DOHH2 (cell line): ENCODE data around the gene TTC19.

Source experiments
- H3F3A ChIP-seq: fragments of 200-600 bp; sonication (generic), shearing (Covaris generic); 2 replicates; pipeline ENCODE4 v1.6.0; 2016; ENCODE audit warnings: antibody characterized with exemption, mild to moderate bottlenecking; ENCODE audit not compliant: control insufficient read depth, insufficient read depth
- H3K27ac ChIP-seq: fragments of 200-600 bp; sonication (generic); 2 replicates; pipeline ENCODE4 v1.5.1; 2014; ENCODE audit warnings: low read depth, mild to moderate bottlenecking, low read length, moderate library complexity
- H3K27me3 ChIP-seq: fragments of 200-600 bp; sonication (generic); 2 replicates; pipeline ENCODE4 v1.6.1; 2014; ENCODE audit warnings: mild to moderate bottlenecking, low read length, mixed read lengths; ENCODE audit not compliant: control insufficient read depth
- H3K36me3 ChIP-seq: fragments of 200-600 bp; sonication (generic); 2 replicates; pipeline ENCODE4 v1.6.1; 2014; ENCODE audit warnings: mild to moderate bottlenecking, low read length, moderate library complexity, mixed read lengths; ENCODE audit not compliant: control insufficient read depth
- H3K4me1 ChIP-seq: fragments of 200-600 bp; sonication (generic); 2 replicates; pipeline ENCODE4 v1.6.1; 2014; ENCODE audit warnings: mild to moderate bottlenecking, low read length, mixed read lengths; ENCODE audit not compliant: control insufficient read depth
- H3K4me2 ChIP-seq: fragments of 200-600 bp; sonication (generic); 2 replicates; pipeline ENCODE4 v1.6.0; 2014; ENCODE audit warnings: mild to moderate bottlenecking, low read length, moderate library complexity
- H3K4me3 ChIP-seq: fragments of 200-600 bp; sonication (generic); 2 replicates; pipeline ENCODE4 v1.5.1; 2014; ENCODE audit warnings: mild to moderate bottlenecking, low read length, mixed read lengths
- H3K79me2 ChIP-seq: fragments of 200-600 bp; sonication (generic); 2 replicates; pipeline ENCODE4 v1.6.1; 2014; ENCODE audit warnings: mild to moderate bottlenecking, low read length, mixed read lengths; ENCODE audit not compliant: control insufficient read depth
- H3K9me2 ChIP-seq: fragments of 200-600 bp; sonication (generic); replicated peaks from 2 replicates; pipeline ENCODE4 v1.6.1; 2014; ENCODE audit warnings: mild to moderate bottlenecking, low read length, mixed read lengths; ENCODE audit not compliant: control insufficient read depth
- H3K9me3 ChIP-seq: fragments of 200-600 bp; sonication (generic); 2 replicates; pipeline ENCODE4 v1.6.1; 2014; ENCODE audit warnings: antibody characterized with exemption, low read length, mixed read lengths; ENCODE audit not compliant: control insufficient read depth, insufficient read depth
- H4K20me1 ChIP-seq: fragments of 200-600 bp; sonication (generic); 2 replicates; pipeline ENCODE4 v1.6.0; 2014; ENCODE audit warnings: low read depth, mild to moderate bottlenecking, antibody characterized with exemption, low read length, moderate library complexity; ENCODE audit not compliant: control insufficient read depth, insufficient read depth
- CTCF ChIP-seq: fragments of 200-600 bp; sonication (generic); IDR thresholded peaks from one replicate; pipeline ENCODE4 v1.5.1; 2014; ENCODE audit warnings: antibody characterized with exemption, mild to moderate bottlenecking, low read depth, low read length; ENCODE audit not compliant: poor library complexity, severe bottlenecking
- EZH2phosphoT487 ChIP-seq: fragments of 200-600 bp; sonication (generic); IDR thresholded peaks from 2 replicates; pipeline ENCODE4 v1.6.1; 2017; ENCODE audit warnings: borderline replicate concordance, mild to moderate bottlenecking, antibody characterized with exemption, low read length, moderate library complexity, mixed read lengths

Gene TTC19

GRCh38 chr17:15999141-15999973 lies at the start of gene TTC19, which contains the start of gene ZSWIM7:
Gene TTC19, plus strand, starts transcription at chr17:15999824. Its CDS starts 25 bp downstream, at chr17:15999849.
Gene ZSWIM7, minus strand, starts transcription at chr17:15999704. Its CDS starts 110 bp downstream, at chr17:15999594.
- Histone ChIP-seq H3K4me3 (peak within 1 kb of the TSS; percentile 96), H3K79me2 (peaks cover 57% of the 10 kb centered on the region), H3K4me2 (peak within 1 kb of the TSS; percentile 62), H3K27me3 (no peaks in the 10 kb centered on the region), H3K4me1 (peaks cover 21% of the 10 kb centered on the region), H3K9me3 (no peaks in the 10 kb centered on the region), H3K9me2 (no peaks in the 10 kb centered on the region), H4K20me1 (peaks cover 16% of the 10 kb centered on the region; the same call in 1 of the 2 replicates), H3F3A (peaks cover 10% of the 10 kb centered on the region), H3K27ac (peak within 1 kb of the TSS; percentile 78), H3K36me3 (peaks cover 44% of the 10 kb centered on the region)
- TF ChIP-seq EZH2phosphoT487 (no peak), CTCF (no peak)

GRCh38 chr17:15951368-15952047 lies 48.1 kb upstream of the TTC19 start:
- no peak for TF ChIP-seq EZH2phosphoT487
- no peak for TF ChIP-seq CTCF
- Histone ChIP-seq H3K4me3 (no peak overlapping the region), H3K27me3 (no peaks in the 10 kb centered on the region), H3K79me2 (no peaks in the 10 kb centered on the region), H3K27ac (no peak overlapping the region), H3K4me1 (no peaks in the 10 kb centered on the region), H3K9me2 (no peaks in the 10 kb centered on the region), H3F3A (no peaks in the 10 kb centered on the region), H3K4me2 (no peak overlapping the region), H4K20me1 (no peaks in the 10 kb centered on the region), H3K36me3 (no peaks in the 10 kb centered on the region), H3K9me3 (no peaks in the 10 kb centered on the region)

GRCh38 chr17:15952048-15952532 lies 47.5 kb upstream of the TTC19 start:
- H3K4me2 ChIP-seq: no peak overlapping the region
- no peak overlapping the region for H3K4me3 ChIP-seq
- no peaks in the 10 kb centered on the region for H4K20me1 ChIP-seq
- TF ChIP-seq CTCF: no peak
- no peaks in the 10 kb centered on the region for H3K36me3 ChIP-seq
- H3K4me1 ChIP-seq: no peaks in the 10 kb centered on the region
- H3F3A ChIP-seq: no peaks in the 10 kb centered on the region
- H3K27ac ChIP-seq: no peak overlapping the region
- no peaks in the 10 kb centered on the region for H3K9me2 ChIP-seq
- no peaks in the 10 kb centered on the region for H3K27me3 ChIP-seq
- H3K79me2 ChIP-seq: no peaks in the 10 kb centered on the region
- no peaks in the 10 kb centered on the region for H3K9me3 ChIP-seq
